GM23338 (cell line): Measurements from ENCODE around the gene AKNA. TPM values are rescaled to one million over a fixed set of nuclear protein-coding genes. Genes with fewer than 3 reads are reported as not detected.

Experiments
- ATAC-seq: fragments of 200-7000 bp; cut with Tn5 transposase; 3 replicates; pipeline ENCODE4 v1.9.1; 2020
- DNase-seq: peaks from one replicate; pipeline ENCODE4 v3.0.0-alpha.2; 2015; ENCODE audit warnings: low spot score
- H2AFZ ChIP-seq: fragments of 200-600 bp; sonication (generic); 2 replicates; pipeline ENCODE4 v1.8.0; 2016; ENCODE audit warnings: antibody characterized with exemption, mild to moderate bottlenecking, moderate library complexity
- H3F3A ChIP-seq: fragments of 200-600 bp; sonication (generic); replicated peaks from 2 replicates; pipeline ENCODE4 v1.8.0; 2017; ENCODE audit warnings: antibody characterized with exemption, mixed run types, low read depth
- H3K27ac ChIP-seq: fragments of 200-600 bp; sonication (generic); 2 replicates; pipeline ENCODE4 v1.6.1; 2016; ENCODE audit warnings: low read depth
- H3K27me3 ChIP-seq: fragments of 200-600 bp; sonication (generic); 2 replicates; pipeline ENCODE4 v1.8.0; 2016; ENCODE audit warnings: mild to moderate bottlenecking, mixed run types, moderate library complexity; ENCODE audit not compliant: insufficient read depth
- H3K36me3 ChIP-seq: fragments of 200-600 bp; sonication (generic); 2 replicates; pipeline ENCODE4 v1.8.0; 2016; ENCODE audit warnings: mild to moderate bottlenecking; ENCODE audit not compliant: insufficient read depth
- H3K4me1 ChIP-seq: fragments of 200-600 bp; sonication (generic); 2 replicates; pipeline ENCODE4 v1.8.0; 2016; ENCODE audit warnings: mild to moderate bottlenecking, moderate library complexity; ENCODE audit not compliant: insufficient read depth
- H3K4me2 ChIP-seq: fragments of 200-600 bp; sonication (generic); 2 replicates; pipeline ENCODE4 v1.7.1; 2017; ENCODE audit warnings: mixed run types
- H3K4me3 ChIP-seq: fragments of 200-600 bp; sonication (generic); 2 replicates; pipeline ENCODE4 v1.6.1; 2016; ENCODE audit warnings: mixed run types
- H3K79me2 ChIP-seq: fragments of 200-600 bp; sonication (generic); replicated peaks from 2 replicates; pipeline ENCODE4 v1.8.0; 2017; ENCODE audit warnings: mild to moderate bottlenecking; ENCODE audit not compliant: insufficient read depth
- H3K9me2 ChIP-seq: fragments of 200-600 bp; sonication (generic); 2 replicates; pipeline ENCODE4 v1.8.0; 2017; ENCODE audit not compliant: insufficient read depth
- H4K20me1 ChIP-seq: fragments of 200-600 bp; sonication (generic); replicated peaks from 2 replicates; pipeline ENCODE4 v1.8.0; 2017; ENCODE audit warnings: mild to moderate bottlenecking; ENCODE audit not compliant: insufficient read depth
- H3K27ac Mint-ChIP-seq: 2 replicates; pipeline ENCODE4 v1.8.0; 2020; ENCODE audit warnings: inconsistent platforms, mild to moderate bottlenecking, moderate library complexity, mixed read lengths
- H3K27me3 Mint-ChIP-seq: 3 replicates; pipeline ENCODE4 v1.8.0; 2022; ENCODE audit warnings: low read depth, mild to moderate bottlenecking, moderate library complexity, mixed read lengths, inconsistent platforms; ENCODE audit not compliant: insufficient read depth, poor library complexity
- H3K36me3 Mint-ChIP-seq: 3 replicates; pipeline ENCODE4 v1.8.0; 2021; ENCODE audit warnings: low read depth, mild to moderate bottlenecking, inconsistent platforms, moderate library complexity, mixed read lengths
- H3K4me1 Mint-ChIP-seq: 3 replicates; pipeline ENCODE4 v1.8.0; 2020; ENCODE audit warnings: mild to moderate bottlenecking, inconsistent platforms, mixed read lengths
- H3K4me3 Mint-ChIP-seq: 3 replicates; pipeline ENCODE4 v1.8.0; 2021; ENCODE audit warnings: moderate library complexity, mild to moderate bottlenecking, inconsistent platforms, mixed read lengths
- H3K9me3 Mint-ChIP-seq: 3 replicates; pipeline ENCODE4 v1.8.0; 2020; ENCODE audit warnings: moderate library complexity, mild to moderate bottlenecking, inconsistent platforms, mixed read lengths
- CTCF ChIP-seq, 2 experiments: fragments of 200-600 bp in 1 of 2; sonication (generic) in 1 of 2; conservative IDR thresholded peaks; 2 replicates each; pipeline versions ENCODE4 v1.5.1 to v1.6.1; 2016 to 2017; ENCODE audit warnings: antibody characterized with exemption in 2 of 2, low read depth in 2 of 2, mild to moderate bottlenecking in 2 of 2, moderate library complexity in 1 of 2
- EZH2 ChIP-seq: fragments of 200-600 bp; sonication (generic); IDR thresholded peaks from one replicate; pipeline ENCODE4 v1.8.0; 2017; ENCODE audit warnings: antibody characterized with exemption, mild to moderate bottlenecking, low read depth; ENCODE audit not compliant: unreplicated experiment
- EZH2phosphoT487 ChIP-seq: fragments of 200-600 bp; sonication (generic); IDR thresholded peaks from one replicate; pipeline ENCODE4 v1.8.1; 2018; ENCODE audit warnings: antibody characterized with exemption; ENCODE audit not compliant: unreplicated experiment
- POLR2AphosphoS5 ChIP-seq: IDR thresholded peaks from 2 replicates; pipeline ENCODE4 v1.6.1; 2016; ENCODE audit warnings: antibody characterized with exemption, low read depth
- ZNF114 ChIP-seq: fragments of 250-450 bp; sonication (Bioruptor Pico); IDR thresholded peaks from 2 replicates; pipeline ENCODE4 v1.5.0; 2020; ENCODE audit warnings: mild to moderate bottlenecking, moderate library complexity
- ZNF462 ChIP-seq: fragments of 250-450 bp; sonication (Bioruptor Pico); IDR thresholded peaks from 2 replicates; pipeline ENCODE4 v1.5.0; 2020; ENCODE audit warnings: mild to moderate bottlenecking, moderate library complexity
- polyA plus RNA-seq: library from polyadenylated mRNA; unstranded; fragments of >200 nt; fragmentation: Nextera tagmentation; extraction: Ambion mirVana; gene quantifications from 2 replicates; pipeline ENCODE4 v1.2.1, GENCODE V29; 2016
- total RNA-seq: library from RNA; depleted of rRNA; stranded (reverse); fragments of >200 nt; shearing (Covaris generic); gene quantifications from 2 replicates; pipeline ENCODE4 v1.2.3, GENCODE V29; 2014
- TF ChIP-seq, protein P1 (sequence below): IDR thresholded peaks from 2 replicates; pipeline ENCODE4 v1.6.1; 2016; ENCODE audit warnings: antibody characterized with exemption

Gene AKNA
- total and polyA plus RNA-seq, 2 experiments from 2014 or later, result 9.0 to 28.1 TPM

- TF ChIP-seq CTCF (conservative IDR thresholded peaks at IDR 0.05; ENCODE audit: low read depth in 2 of 2) (peak in 1 of 2 experiments; percentile 28; a peak in 1 of 4 replicates), EZH2phosphoT487 (no peak), POLR2AphosphoS5 (no peak), ZNF462 (CRISPR knock-in tag) (no peak), ZNF114 (CRISPR knock-in tag) (no peak), EZH2 (no peak)
- TF ChIP-seq, protein P1, sequence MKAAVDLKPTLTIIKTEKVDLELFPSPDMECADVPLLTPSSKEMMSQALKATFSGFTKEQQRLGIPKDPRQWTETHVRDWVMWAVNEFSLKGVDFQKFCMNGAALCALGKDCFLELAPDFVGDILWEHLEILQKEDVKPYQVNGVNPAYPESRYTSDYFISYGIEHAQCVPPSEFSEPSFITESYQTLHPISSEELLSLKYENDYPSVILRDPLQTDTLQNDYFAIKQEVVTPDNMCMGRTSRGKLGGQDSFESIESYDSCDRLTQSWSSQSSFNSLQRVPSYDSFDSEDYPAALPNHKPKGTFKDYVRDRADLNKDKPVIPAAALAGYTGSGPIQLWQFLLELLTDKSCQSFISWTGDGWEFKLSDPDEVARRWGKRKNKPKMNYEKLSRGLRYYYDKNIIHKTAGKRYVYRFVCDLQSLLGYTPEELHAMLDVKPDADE, result no peak
- Mint-ChIP-seq H3K4me3 (no peak overlapping the region), H3K4me1 (peaks cover 48% of the 10 kb centered on the region), H3K9me3 (no peaks in the 10 kb centered on the region), H3K27ac (peak overlapping the region; percentile 56; the same call in 1 of the 2 replicates), H3K36me3 (peaks cover 56% of the 10 kb centered on the region), H3K27me3 (peaks cover 8% of the 10 kb centered on the region)
- no peaks in the 10 kb centered on the region for H3K27me3 ChIP-seq
- H3F3A ChIP-seq, result peaks cover 5% of the 10 kb centered on the region; the same call in 1 of the 2 replicates
- ATAC-seq (no peak), DNase-seq (no peak)
- no peak overlapping the region for H3K4me3 ChIP-seq
- H3K9me2 ChIP-seq, result no peaks in the 10 kb centered on the region
- no peak overlapping the region; the same call in 1 of the 2 replicates for H3K27ac ChIP-seq
- peak overlapping the region; percentile 45; the same call in 1 of the 2 replicates for H3K4me2 ChIP-seq
- peaks cover 42% of the 10 kb centered on the region for H3K4me1 ChIP-seq
- no peaks in the 10 kb centered on the region for H3K79me2 ChIP-seq
- H3K36me3 ChIP-seq, result no peaks in the 10 kb centered on the region
- H2AFZ ChIP-seq, result no peak overlapping the region
- no peaks in the 10 kb centered on the region for H4K20me1 ChIP-seq
Measured at GRCh38 chr9:114374936-114375335, 12.8 kb downstream of the AKNA start.
